ENCODE measurements around the gene ADAT3.

DNA sequence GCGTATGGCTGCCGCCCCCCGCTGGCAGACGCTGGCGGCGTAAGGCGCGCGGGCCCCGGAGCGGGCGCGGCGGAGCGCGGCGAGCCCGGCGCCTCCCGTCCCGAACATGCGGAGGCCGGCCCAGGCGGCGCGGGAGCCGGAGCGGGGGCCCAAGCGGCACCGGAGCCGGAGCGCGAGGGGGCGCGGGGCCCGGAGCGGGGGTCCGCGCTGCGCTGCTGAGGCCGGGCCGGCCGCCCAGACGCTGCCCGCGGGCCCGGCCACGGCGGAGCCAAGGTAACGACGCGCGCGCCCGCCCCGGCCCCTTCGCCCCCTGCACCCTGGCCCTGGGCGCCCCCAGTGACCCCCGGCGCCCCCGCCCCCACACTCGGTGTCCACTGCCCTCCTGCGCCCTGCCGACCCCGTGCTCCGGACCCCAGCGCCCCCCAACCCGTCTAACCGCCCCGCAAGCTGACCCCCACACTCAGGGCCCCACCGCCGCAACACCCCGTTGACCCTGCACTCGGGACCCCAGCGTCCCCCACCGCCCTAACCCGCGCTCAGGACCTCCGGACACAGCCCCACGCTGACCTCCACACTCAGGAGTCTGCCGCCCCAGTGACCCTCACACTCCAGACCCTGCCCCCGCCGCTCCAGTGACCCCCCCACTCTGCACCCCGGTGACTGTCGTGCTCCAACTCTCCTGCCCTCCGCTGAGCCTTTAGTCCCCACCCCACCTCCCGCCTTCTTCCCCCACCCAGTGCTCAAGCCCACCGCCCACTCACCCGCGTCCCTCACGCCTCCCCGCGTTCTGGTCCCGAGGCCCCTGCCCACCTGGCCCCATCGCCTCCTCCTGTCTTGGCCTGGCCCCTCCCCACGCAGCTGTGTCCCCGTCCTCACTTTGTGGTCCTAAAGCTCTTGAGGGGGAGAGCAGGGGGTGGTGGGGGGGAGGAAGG lies 36.2 kb downstream of the ADAT3 start, which contains the start of gene CSNK1G2:
- TF ChIP-seq, protein P1, sequence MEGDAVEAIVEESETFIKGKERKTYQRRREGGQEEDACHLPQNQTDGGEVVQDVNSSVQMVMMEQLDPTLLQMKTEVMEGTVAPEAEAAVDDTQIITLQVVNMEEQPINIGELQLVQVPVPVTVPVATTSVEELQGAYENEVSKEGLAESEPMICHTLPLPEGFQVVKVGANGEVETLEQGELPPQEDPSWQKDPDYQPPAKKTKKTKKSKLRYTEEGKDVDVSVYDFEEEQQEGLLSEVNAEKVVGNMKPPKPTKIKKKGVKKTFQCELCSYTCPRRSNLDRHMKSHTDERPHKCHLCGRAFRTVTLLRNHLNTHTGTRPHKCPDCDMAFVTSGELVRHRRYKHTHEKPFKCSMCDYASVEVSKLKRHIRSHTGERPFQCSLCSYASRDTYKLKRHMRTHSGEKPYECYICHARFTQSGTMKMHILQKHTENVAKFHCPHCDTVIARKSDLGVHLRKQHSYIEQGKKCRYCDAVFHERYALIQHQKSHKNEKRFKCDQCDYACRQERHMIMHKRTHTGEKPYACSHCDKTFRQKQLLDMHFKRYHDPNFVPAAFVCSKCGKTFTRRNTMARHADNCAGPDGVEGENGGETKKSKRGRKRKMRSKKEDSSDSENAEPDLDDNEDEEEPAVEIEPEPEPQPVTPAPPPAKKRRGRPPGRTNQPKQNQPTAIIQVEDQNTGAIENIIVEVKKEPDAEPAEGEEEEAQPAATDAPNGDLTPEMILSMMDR (conservative IDR thresholded peaks at IDR 0.05; ENCODE audit: low read length): no peak
- no peak for TF ChIP-seq EZH2phosphoT487 (IDR thresholded peaks at IDR 0.05; ENCODE audit: borderline replicate concordance, low read depth, low read length)

Data from OCI-LY7 (cell line).